CD4-positive, alpha-beta T cell (primary cell): ENCODE measurements around the gene INPP1. TPM values are rescaled to one million over a fixed set of nuclear protein-coding genes. Genes with fewer than 3 reads are reported as not detected.
"Not testable (repeated sequence)": the region's sequence is repeated elsewhere in the genome, so short reads cannot be mapped to it uniquely, and the experiment has no call there.

Source experiments
- ATAC-seq: fragments of 200-7000 bp; cut with Tn5 transposase; one replicate; pipeline ENCODE4 v1.10.0; 2022; ENCODE audit warnings: mild to moderate bottlenecking; ENCODE audit not compliant: poor library complexity
- CTCF ChIA-PET: fragments of 350-600 bp; sonication (Branson Sonifier 250); formaldehyde crosslinking; loops from one replicate; lab custom pipeline; 2021; ENCODE audit warnings: antibody characterized with exemption, inconsistent platforms; lab: Charles Lee
- POLR2A ChIA-PET: fragments of 350-600 bp; sonication (Branson Sonifier 250); formaldehyde crosslinking; loops from one replicate; lab custom pipeline; 2021; ENCODE audit warnings: antibody characterized with exemption, inconsistent platforms; lab: Charles Lee
- DNase-seq, 14 experiments: peaks; one replicate each; pipeline ENCODE4 v3.0.0-alpha.2; 2013 to 2020; ENCODE audit warnings: mixed read lengths in 2 of 14
- H3K27ac ChIP-seq, 2 donors: one replicate each; pipeline versions ENCODE4 v1.5.1 to v1.7.0; 2013; ENCODE audit warnings: low read length in 2 of 2, low read depth in 1 of 2, mild to moderate bottlenecking in 1 of 2
- H3K27me3 ChIP-seq, 2 experiments: 1 replicate in 1 of 2; 2 replicates in 1 of 2; pipeline versions ENCODE4 v1.6.1 to v1.7.0; 2013; ENCODE audit warnings: low read length in 2 of 2, control low read depth in 1 of 2, mild to moderate bottlenecking in 1 of 2, moderate library complexity in 1 of 2; ENCODE audit not compliant: insufficient read depth in 2 of 2, control insufficient read depth in 1 of 2
- H3K36me3 ChIP-seq: one replicate; pipeline ENCODE4 v1.6.1; 2013; ENCODE audit warnings: low read length, control low read depth; ENCODE audit not compliant: insufficient read depth
- H3K4me1 ChIP-seq: one replicate; pipeline ENCODE4 v1.6.1; 2013; ENCODE audit warnings: low read length, control low read depth; ENCODE audit not compliant: insufficient read depth
- H3K4me3 ChIP-seq: one replicate; pipeline ENCODE4 v1.5.1; 2013; ENCODE audit warnings: mild to moderate bottlenecking, low read length, moderate library complexity
- H3K9me3 ChIP-seq, 2 experiments: 1 replicate in 1 of 2; 2 replicates in 1 of 2; pipeline versions ENCODE4 v1.6.1 to v1.7.0; 2013; ENCODE audit warnings: low read length in 2 of 2, mild to moderate bottlenecking in 2 of 2, control low read depth in 1 of 2, moderate library complexity in 1 of 2; ENCODE audit not compliant: control insufficient read depth in 1 of 2, insufficient read depth in 1 of 2
- H3K27ac Mint-ChIP-seq: one replicate; pipeline ENCODE4 v1.8.0; 2020; ENCODE audit warnings: mixed read lengths
- H3K27me3 Mint-ChIP-seq: one replicate; pipeline ENCODE4 v1.8.0; 2021; ENCODE audit warnings: mixed read lengths
- H3K36me3 Mint-ChIP-seq: one replicate; pipeline ENCODE4 v1.8.0; 2021; ENCODE audit warnings: low read depth, mixed read lengths
- H3K4me1 Mint-ChIP-seq: one replicate; pipeline ENCODE4 v1.8.0; 2021; ENCODE audit warnings: low read depth, mixed read lengths
- H3K4me3 Mint-ChIP-seq: one replicate; pipeline ENCODE4 v1.8.0; 2020; ENCODE audit warnings: mild to moderate bottlenecking, mixed read lengths
- H3K9me3 Mint-ChIP-seq: one replicate; pipeline ENCODE4 v1.8.0; 2020; ENCODE audit warnings: mixed read lengths
- CTCF ChIP-seq: fragments of 200-600 bp; IDR thresholded peaks from one replicate; pipeline ENCODE4 v1.8.0; 2022; ENCODE audit warnings: antibody characterized with exemption, mild to moderate bottlenecking
- intact Hi-C, 2 experiments: fragments of 100-400 bp; cut with DNase I in 1 of 2; cut with micrococcal nuclease in 1 of 2; formaldehyde crosslinking; loops; one replicate each; pipeline versions ENCODE4 v1.15.1 to v1.9.0; 2023 to 2025; cut with DNase I, micrococcal nuclease
- total RNA-seq, 174 experiments: library from RNA in 2 of 174; stranded (reverse) in 2 of 174; gene quantifications; one replicate each; pipeline ENCODE4 v1.2.3 and lab custom pipeline; 2021 to 2026

The INPP1 gene
- total RNA-seq, 2 experiments from 2014 or later: 2.0 to 2.7 TPM

GRCh38 chr2:190334479-190335224, 8.7 kb upstream of the INPP1 start:
- H3K36me3 Mint-ChIP-seq: no peaks in the 10 kb centered on the region
- Histone ChIP-seq H3K27ac (no peak overlapping the region), H3K4me1 (no peaks in the 10 kb centered on the region), H3K4me3 (no peak overlapping the region), H3K36me3 (no peaks in the 10 kb centered on the region), H3K27me3 (no peaks in the 10 kb centered on the region), H3K9me3 (no peaks in the 10 kb centered on the region)
- no peak for TF ChIP-seq CTCF
- ATAC-seq (no peak), DNase-seq (no peak)
- intact Hi-C loops: no loop called here
- no peaks in the 10 kb centered on the region for H3K9me3 Mint-ChIP-seq
- no peak overlapping the region for H3K4me3 Mint-ChIP-seq
- ChIA-PET CTCF (no interaction called here), POLR2A (no interaction called here)
- no peak overlapping the region for H3K27ac Mint-ChIP-seq
- H3K4me1 Mint-ChIP-seq: no peaks in the 10 kb centered on the region
- H3K27me3 Mint-ChIP-seq: peaks cover 6% of the 10 kb centered on the region

DNA sequence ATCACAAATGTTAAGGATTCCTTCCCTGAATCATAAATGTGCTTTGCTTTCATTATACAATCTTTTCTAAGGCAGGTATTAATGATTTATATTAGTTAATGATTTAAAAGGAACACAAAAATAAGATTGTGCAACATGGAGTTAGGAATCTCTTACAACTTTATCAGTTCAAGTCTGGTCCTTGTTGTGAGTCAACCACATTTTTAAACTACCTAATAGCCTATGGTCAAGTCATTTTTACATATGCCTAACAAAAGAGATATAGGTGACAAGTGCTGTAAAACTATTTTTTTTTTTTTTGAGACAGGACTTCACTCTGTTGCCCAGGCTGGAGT, 8.2 kb upstream of the INPP1 start:
- no peak for DNase-seq
- no peaks in the 10 kb centered on the region for H3K36me3 ChIP-seq
- H3K4me3 ChIP-seq: no peak overlapping the region
- Mint-ChIP-seq H3K9me3 (no peaks in the 10 kb centered on the region), H3K4me1 (no peaks in the 10 kb centered on the region), H3K4me3 (no peak overlapping the region), H3K27ac (no peak overlapping the region), H3K27me3 (peaks cover under 1% of the 10 kb centered on the region), H3K36me3 (no peaks in the 10 kb centered on the region)
- H3K9me3 ChIP-seq: no peaks in the 10 kb centered on the region
- ChIA-PET POLR2A (no interaction called here), CTCF (no interaction called here)
- H3K27ac ChIP-seq: no peak overlapping the region
- no peak for ATAC-seq
- no peaks in the 10 kb centered on the region for H3K4me1 ChIP-seq
- no peaks in the 10 kb centered on the region for H3K27me3 ChIP-seq
- no peak for TF ChIP-seq CTCF
- intact Hi-C loops: no loop called here

GRCh38 chr2:190335584-190335983, 7.8 kb upstream of the INPP1 start:
- not testable (repeated sequence) for H3K27me3 ChIP-seq

GRCh38 chr2:190336420-190336819, 7.0 kb upstream of the INPP1 start:
- DNase-seq (no peak), ATAC-seq (no peak)
- no peaks in the 10 kb centered on the region for H3K36me3 ChIP-seq
- no peak overlapping the region for H3K27ac Mint-ChIP-seq
- ChIA-PET CTCF (no interaction called here), POLR2A (no interaction called here)
- H3K9me3 Mint-ChIP-seq: no peaks in the 10 kb centered on the region
- H3K4me3 ChIP-seq: no peak overlapping the region
- H3K9me3 ChIP-seq: no peaks in the 10 kb centered on the region
- H3K27me3 Mint-ChIP-seq: no peaks in the 10 kb centered on the region
- no peaks in the 10 kb centered on the region for H3K36me3 Mint-ChIP-seq
- no peak overlapping the region for H3K27ac ChIP-seq
- intact Hi-C loops: no loop called here
- no peak overlapping the region for H3K4me3 Mint-ChIP-seq
- TF ChIP-seq CTCF: no peak
- no peaks in the 10 kb centered on the region for H3K4me1 ChIP-seq
- H3K4me1 Mint-ChIP-seq: no peaks in the 10 kb centered on the region
- H3K27me3 ChIP-seq: no peaks in the 10 kb centered on the region

More at GRCh38 chr2:190335584-190335983, 7.8 kb upstream of the INPP1 start:
- H3K36me3 ChIP-seq, H3K36me3 Mint-ChIP-seq, intact Hi-C loops, H3K27me3 Mint-ChIP-seq, H3K27ac Mint-ChIP-seq, H3K4me1 ChIP-seq, H3K4me3 ChIP-seq, H3K4me1 Mint-ChIP-seq, CTCF ChIA-PET, POLR2A ChIA-PET, H3K9me3 Mint-ChIP-seq, H3K27ac ChIP-seq, ATAC-seq, H3K4me3 Mint-ChIP-seq, DNase-seq, H3K9me3 ChIP-seq: not testable (repeated sequence)
